Retina (tissue), 1 donor: ENCODE data around the gene IGFBP3.

Experiments used
- DNase-seq: peaks from one replicate; pipeline ENCODE4 v3.0.0-alpha.2; 2016

The IGFBP3 gene

DNA sequence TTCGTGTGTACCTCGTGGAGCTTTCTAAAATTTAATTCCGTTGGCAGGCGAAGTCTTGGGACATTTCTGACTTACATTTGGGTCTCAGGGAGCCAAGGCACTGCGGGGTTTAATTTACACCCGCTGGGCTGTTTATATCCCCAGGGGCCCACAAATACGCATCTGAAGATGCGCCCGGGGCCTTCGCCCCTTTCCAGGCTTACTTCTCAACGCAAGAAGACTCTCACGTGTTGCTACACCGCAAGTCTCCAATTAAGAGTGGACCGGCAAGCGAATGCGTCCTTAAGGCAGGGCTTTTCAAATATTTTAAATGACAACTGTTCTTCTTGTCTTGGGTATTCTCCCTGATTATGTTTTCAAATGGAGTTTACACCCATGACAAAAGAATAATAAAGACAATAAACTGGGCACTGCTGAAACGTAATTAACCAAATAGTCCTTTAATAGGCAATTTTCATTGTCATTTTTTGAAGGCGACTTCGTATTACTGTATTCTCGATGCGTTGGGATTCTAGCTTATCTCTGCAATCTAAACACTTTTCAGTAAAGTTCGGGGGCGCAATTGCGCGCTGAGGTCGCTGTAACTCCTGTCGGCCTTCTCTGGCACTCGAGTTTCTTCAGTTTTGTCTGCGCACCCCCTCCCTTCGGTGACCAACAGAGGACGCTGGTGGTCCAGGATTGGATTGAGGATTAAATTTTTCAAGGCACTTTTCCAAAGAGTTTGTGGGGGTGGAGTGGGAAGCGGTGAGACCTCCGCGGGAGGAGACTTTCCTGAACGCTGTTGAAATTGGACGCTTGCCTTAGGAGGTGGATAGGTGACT, 837 bp upstream of the IGFBP3 start:
- peak; percentile 90 for DNase-seq

DNA sequence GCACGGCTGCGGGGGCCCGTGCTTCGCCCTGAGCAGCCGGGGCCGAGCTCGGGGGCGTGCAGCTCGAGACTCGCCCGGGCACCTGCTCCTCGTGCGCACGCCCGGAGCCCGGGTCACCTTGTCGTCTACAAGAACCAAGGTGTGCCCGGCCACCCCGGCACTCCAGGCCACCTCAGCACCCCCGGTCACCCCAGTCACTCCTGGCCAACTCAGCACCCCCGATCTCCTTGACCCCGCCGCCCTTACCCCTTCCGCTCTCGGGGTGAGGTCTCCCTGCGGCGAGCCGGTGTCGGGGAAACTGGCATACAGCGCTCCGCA, 268 bp upstream of the IGFBP3 start:
- peak; percentile 71 for DNase-seq

DNA sequence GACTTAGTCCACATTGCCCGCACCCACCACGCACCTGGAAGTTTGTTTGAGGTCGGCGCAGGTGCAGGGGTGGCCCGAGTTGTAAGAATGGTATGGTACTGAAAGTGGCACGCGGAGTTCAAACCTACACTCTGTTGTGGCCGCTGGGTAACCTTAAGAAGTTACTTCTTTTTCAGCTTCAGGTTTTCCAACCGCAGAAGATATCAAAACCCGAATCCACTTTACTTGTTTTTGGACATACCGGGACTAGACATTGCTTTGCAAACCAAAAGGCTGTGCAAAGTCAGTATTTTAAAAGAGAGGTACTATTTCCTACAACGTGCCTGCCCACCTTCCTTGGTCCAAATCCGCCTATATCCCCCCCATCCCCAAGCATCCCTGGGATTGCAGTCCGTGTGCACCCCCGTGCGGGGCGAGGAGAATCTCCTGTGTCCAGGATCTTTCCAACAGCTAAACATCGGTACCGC, 1.0 kb downstream of the IGFBP3 start:
- DNase-seq = no peak

DNA sequence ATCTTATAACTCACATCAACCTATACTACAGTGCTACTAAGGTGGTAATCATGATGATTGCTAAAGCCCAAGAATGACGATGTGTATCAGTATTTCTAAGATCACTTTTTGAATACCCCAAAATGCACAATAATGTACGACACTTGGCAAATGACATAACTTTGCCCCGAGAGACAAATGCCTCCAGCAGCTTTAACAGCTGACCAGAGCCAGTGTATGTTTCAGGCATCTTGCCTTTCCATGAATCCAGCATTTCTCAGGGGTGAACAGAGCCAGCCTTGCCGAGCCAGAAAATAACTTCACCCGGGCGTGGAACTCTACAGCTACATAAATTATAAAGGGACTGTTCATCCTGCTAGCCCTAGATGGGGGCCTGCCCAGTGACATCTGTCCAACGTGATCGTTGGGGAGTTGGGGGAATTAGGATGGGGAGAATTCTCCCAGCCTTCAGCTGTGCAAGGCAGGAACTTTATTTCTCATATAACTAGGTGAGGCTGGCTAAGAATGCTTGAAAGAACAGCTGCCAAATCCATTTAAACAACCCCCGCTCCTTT, 1.8 kb downstream of the IGFBP3 start:
- DNase-seq = peak; percentile 21

DNA sequence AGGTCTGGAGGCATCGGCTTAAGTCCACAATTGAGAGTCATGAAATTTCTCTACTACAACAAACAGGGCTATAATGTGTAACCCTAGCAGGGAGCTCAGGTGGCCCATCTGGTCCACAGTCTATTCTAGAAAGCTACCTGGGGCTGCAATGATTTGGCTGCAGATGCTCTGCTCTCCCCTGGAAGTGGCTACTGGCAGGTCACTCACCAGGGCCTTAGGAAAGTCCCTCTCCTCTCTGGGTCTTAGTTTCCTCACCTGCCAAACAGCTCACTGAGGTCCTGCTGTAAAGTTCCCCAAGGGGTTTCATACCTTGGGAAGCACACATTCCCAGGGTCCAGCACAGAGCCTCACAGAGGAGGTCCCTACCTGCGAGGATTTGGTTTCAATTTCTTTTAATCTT, 2.5 kb downstream of the IGFBP3 start:
- DNase-seq = no peak

DNA sequence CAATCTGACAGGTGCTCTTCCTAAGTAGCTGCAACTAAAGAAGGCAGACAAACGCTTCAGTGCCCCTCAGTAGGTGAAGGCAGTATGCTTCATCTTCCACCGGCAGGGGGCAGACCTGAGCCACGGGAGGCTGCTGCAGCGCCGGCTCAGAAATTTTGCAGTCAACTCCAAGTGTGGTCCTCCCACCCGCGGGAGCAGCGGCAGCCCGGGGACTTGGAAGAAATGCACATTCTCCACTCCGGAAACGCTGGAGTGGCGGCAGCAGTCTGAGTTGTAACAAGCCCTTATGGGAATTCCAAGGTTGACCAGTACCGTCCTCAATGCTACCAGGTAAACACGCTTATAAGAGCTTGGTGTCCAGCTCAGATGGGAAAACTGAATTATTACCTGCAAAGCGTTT, 3.4 kb downstream of the IGFBP3 start:
- DNase-seq = peak; percentile 85

DNA sequence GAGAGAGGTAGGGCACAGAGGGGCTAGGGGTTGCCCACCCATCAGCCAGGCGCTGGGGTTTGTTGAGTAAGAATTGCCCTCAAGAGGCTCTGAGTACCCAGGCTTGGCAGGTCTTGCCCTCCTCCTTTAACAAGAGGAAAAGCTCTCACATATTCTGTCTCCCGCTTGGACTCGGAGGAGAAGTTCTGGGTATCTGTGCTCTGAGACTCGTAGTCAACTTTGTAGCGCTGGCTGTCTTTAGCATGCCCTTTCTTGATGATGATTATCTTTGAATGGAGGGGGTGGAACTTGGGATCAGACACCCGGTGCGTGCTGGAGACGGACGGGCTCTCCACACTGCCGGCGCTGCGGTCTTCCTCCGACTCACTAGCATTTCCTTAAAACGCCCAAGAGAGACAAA, 4.0 kb downstream of the IGFBP3 start:
- DNase-seq = no peak

DNA sequence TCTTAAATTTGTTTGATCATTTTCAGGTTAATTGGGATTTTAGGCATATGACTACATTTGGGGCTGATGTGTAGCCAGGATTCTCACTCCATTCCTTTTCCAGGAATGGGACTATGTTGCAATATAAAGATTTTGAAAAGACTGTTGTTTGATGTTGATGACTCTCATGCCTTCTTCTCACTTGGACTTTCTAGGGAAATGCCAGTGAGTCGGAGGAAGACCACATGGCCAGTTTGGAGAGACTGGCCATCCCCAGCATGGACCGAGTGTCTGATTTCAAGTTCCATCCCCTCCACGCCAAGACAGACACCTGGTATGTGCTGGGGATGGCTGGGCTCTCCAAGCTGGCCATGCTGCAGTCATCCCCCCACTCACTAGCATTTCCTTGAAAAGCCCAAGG, 5.5 kb downstream of the IGFBP3 start:
- DNase-seq = no peak

DNA sequence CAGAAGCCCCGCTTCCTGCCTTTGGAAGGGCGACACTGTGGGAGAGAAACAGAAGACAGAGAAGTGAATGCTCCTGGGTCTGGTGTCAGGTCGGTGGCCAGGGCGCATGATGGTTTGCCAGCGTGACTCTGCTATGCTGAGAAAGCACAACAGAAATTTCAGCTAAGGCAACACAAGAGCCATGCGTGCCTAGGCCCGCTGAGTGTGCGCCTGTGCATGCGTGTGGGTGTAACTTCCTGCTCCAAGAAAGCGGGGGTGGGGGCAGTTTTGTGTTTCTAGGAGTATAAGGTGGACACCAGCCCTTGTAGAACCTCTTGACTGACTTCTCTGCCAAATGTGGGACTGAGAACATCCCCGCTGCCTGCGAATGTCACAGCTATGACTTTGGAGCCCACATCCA, 6.2 kb downstream of the IGFBP3 start:
- DNase-seq = no peak

DNA sequence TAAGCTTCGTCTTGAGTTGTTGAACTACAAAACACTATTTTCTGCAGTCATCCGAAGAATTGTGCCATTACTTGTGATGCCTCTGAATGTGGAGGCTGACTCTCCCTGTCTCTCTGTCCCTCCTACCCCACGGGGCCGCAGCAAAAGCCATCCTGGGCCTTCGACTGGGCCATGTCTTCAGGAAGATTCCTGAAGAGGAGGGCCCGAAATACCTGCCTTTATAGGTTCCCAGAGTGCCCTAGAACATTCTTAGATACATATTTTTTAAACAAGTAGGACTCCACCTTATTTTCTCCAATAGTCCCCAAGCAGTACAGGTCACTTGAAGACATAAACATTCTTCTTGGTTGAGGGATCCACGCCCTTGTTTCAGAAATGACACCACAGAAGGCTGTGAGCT, 8.1 kb downstream of the IGFBP3 start:
- DNase-seq = no peak

DNA sequence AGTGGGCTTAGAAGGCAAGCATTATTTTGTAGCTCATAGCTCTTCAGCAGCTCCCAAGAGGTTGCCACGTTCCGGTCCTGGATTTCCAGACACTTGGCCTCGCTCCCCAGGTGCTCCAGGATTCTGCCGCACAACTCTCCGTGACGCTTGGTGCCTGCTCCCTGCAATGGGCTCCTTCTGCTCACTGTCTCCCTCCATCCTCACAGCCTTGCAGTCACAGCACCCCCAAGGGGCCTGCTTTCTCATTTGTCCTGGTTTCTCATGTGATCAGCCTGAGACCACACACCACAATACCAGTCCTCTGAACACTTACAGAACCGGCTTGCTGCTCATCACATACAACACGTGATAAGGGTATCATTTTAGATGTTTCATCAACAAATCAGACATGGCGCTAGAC, 9.8 kb downstream of the IGFBP3 start:
- no peak for DNase-seq

DNA sequence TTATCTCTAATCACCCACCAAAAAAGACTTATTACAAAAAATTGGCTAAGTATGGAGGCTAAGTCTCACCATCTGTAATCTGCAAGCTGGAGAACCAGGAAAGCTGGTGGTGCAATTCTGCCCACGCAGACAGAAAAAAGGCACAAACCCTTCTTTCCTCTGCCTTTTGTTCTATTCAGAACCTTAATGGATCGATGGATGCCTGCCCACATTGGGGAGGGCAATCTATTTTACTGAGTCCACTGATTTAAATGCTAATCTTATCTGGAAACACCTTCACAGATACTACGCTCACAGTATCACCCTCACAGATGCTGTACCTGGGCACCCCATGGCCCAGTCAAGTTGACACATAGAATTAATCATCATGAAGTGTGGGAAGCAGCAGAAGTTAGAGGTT, 10.2 kb downstream of the IGFBP3 start:
- DNase-seq = no peak

DNA sequence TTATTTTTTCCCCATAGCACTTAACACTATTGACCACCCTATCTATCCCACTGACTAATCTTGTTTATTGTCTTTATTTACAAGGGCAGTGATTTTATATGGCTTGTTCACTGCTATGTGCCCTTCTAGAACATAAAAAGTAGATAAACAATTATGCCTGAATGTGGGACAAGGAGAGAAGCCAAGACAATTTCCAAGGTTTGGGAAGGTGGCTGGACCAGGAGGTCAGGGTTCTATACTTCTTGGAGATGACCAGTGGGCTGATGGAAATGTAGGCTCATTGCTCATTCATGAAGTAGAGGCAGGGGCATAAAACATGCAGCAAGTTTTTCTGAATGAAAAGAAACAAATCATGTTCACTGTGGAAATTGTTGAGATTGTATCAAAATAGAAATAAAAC, 11.5 kb downstream of the IGFBP3 start:
- DNase-seq = no peak

DNA sequence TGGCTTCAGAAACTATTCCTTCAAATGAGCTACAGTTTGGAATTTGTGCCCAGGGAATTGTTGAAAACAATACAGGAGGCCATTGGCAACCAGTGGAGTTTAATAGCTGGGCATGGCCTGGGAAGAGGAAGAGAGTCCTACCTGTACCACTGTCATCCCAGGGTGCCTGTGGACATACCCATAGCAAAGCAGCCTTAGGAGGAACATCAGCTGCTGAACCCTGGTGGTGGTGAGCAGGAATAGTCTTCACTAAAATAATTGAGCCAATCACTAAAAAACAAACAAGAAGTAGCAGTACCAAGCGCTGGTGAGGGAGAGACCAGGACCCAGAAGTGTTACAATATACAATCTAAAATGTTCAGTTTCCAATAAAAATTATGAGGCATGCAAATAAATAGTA, 18.3 kb downstream of the IGFBP3 start:
- no peak for DNase-seq

DNA sequence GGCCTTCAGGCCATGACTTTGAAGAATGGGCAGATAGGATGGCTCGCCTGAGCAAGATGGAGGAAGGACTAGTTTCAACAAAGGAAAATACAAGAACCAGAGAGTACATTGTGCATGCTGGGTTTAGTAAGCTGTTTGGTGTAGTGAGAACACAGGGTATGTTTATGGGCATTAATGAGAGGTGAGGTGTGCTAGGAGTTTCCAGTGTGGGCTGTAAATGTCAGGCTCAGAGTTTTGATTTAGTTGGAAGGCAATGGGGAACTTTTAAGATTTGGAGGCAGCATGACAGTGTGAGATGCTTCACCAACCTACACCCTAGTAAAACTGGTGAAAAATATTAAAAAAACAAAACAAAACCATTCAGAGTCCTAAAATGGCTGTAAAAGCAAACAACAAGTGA, 19.5 kb downstream of the IGFBP3 start:
- DNase-seq = no peak

DNA sequence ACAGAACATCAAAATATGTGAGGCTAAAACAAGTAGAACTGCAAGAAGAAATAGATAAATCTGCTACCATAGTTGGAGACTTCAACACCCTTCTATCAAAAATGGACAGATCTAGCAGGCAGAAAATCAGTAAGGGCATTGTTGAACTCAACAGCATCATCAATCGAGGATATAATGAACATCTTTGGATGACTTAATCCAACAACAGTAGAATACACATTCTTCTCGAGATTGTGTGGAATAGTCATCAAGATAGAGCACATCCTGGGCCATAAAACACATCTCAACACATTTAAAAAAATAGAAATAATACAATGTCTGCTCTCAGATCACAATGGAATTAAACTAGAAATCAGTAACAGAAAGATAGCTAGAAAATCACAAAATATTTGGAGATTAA, 22.9 kb downstream of the IGFBP3 start:
- DNase-seq = no peak

DNA sequence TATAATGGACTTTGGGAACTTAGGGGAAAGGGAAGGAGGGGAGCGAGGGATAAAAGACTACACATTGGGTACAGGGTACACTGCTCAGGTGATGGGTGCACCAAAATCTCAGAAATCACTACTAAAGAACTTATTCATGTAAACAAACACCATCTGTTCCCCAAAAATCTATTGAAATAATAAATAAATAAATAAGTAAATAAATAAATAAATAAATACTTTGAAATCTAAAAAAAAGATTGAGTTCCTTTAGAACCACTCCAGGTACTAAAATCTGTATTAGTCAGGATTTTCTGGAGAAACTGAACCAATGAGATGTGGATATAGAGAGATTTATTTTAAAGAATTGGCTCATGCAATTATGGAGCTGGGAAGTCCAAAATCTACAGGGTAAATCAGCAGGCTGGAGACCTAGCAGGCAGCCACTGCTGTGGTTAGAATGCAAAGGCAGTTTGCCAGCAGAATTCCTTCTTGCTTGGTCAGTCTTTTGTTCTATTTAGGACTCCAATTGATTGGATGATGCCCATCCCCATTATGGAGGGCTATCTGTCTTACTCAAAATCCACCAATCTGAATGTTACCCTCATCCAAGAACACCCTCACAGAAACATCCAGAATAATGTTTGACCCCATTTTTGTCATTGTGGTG, 23.9 kb downstream of the IGFBP3 start:
- no peak for DNase-seq

DNA sequence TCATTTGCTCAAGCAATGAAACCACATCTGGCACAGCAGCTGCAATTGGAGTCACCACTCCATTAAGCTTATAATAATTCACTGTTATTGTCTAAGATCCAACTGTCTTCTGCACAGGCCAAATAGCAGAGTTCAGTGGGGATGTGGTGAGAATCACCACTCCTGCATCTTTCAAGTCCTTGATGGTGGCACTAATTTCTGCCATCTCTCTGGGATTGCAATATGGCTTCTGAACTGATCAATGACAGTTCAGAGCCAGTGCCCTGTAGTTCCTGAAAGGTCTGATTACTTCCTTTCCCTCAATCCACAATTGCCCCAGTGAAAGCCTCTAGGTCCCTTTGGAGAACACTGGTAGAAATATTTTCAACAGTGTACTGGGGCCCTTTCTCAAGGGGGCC, 26.4 kb downstream of the IGFBP3 start:
- DNase-seq = no peak

DNA sequence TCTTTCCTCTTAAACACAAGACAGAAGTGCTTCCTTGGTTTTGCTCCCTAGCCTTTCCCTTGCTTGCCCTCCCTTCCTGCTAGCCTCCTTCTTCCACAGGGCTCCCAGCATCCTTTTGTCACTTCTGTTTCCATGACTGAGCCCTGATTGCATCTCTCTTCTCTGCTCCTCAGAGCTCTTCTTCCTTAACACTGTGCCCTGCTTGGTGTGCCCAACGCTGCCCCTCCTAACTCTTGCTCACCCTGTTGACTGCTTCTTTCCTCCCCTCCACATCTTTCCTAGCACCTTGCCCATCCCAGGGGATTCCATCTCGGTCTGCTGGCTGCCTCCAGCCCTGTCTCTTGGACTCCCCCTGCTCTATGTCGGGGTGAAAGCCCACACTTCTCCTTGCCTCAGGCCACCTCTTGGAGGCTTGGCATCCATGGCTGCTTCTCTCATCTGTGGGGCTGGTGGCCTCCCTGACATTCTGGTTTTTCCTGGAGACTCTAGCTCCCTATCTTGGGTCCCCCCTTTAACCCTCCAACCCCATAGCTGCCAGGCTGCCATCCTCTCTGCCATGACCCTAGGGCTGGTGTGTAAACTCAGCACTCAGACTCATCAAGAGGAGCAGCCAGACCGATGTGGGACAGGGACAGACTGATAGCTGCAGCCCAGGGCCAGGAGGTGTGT, 26.9 kb downstream of the IGFBP3 start:
- DNase-seq = no peak

DNA sequence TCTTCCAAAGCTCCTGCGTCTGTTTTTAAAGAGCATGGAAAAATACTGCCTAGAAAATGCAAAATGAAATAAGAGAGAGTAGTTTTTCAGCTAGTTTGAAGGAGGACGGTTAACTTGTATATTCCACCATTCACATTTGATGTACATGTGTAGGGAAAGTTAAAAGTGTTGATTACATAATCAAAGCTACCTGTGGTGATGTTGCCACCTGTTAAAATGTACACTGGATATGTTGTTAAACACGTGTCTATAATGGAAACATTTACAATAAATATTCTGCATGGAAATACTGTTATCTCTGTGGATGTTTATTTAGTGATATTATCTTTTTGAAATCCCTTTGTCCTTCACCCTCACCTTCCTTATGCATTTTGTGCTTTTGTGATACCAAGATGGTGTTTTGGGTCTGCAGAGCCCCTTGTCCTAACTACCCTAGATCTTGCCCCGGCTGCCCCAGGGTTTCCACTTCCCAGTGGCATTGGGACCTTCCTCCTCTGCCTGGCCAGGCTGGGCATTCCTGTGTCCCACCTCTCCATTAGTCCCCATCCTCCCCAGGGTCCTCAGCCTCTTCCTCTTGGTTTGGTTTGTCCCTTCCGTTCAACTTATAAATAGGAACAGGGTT, 27.6 kb downstream of the IGFBP3 start:
- no peak for DNase-seq

DNA sequence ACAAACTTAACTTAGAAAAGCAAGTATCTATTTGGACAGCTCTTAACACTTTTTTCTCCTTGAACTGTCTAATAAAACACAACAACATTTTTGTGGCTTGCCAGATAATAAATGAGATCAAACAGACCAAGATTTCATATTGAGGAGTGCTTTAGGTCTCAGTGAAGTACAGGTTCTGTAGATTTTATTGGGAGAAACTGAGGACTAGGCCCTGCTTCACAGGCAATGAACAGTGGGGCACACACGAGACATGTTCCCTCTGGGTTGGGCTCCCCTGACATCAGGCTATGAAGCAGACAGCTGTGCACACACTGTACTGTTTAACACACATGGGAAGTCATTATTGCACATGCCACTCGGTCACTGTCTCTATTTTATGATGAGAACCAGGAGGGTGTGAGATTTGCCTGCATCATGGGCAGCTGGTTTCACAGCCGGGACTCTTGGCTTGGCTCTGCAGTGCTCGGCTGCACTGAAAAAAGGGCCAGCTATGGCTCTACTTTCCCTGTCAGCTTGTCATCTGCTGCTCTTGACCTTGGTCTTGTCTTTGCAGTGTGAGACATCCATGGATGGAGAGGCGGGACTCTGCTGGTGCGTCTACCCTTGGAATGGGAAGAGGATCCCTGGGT, 28.6 kb downstream of the IGFBP3 start:
- DNase-seq = no peak

DNA sequence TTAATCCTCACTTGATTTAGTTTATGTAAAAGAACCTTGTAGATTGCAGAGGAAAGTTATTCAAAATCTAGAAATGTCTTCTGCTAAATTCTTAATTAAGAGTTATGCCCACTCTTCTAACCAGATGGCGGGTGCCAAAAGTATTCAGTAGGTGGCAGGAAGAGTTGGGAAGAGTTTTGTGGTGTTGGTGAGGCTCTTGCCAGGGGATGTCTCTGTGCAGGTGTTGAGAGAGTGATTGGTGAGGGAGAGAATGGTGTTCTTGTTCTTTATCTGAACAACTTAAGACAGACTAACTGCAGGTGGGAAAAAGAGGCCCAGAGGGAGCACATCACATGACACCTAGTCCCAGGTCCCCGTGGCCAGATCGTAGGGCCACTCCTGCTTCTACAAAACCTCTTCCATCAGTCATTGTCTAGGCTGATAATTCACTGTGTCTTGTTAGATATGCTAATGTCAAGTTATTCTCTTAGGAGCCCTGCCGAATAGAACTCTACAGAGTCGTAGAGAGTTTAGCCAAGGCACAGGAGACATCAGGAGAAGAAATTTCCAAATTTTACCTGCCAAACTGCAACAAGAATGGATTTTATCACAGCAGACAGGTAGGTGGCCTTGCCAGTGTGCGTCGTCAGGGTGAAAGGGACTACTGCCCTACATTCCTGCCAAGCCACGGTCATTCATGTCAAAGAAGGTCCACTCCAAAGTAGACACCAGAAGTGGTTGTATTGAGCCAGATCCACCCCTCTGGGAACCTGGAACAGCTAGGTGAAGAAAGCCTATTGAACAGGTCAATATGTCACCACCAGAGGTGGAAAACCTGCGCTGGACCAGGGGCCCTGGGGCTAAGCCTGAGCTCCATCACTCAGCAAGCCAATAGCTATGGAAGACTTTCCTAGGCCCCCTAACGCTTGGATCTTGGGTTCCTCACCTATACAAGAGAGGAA, 29.3 kb downstream of the IGFBP3 start:
- no peak for DNase-seq
